Measurements from ENCODE around the gene SHROOM1.

Gene SHROOM1

GRCh38 chr5:132830436-132831094 is at the start of gene SHROOM1:
Gene SHROOM1, minus strand, starts transcription at chr5:132830647. Its CDS starts 4,507 bp downstream, at chr5:132826140.
- Histone ChIP-seq H3K4me1 (ENCODE audit: insufficient read depth, low read length, poor library complexity, severe bottlenecking) (no peaks in the 10 kb centered on the region), H3K4me2 (ENCODE audit: low read depth, low read length, poor library complexity, severe bottlenecking) (peak within 1 kb of the TSS; percentile 37), H3K9me2 (replicated peaks; ENCODE audit: low read depth, low read length) (no peaks in the 10 kb centered on the region), H3K9ac (ENCODE audit: low read depth, low read length, poor library complexity, severe bottlenecking) (peak within 1 kb of the TSS; percentile 50), H3K36me3 (ENCODE audit: insufficient read depth, low read length) (no peaks in the 10 kb centered on the region), H3K4me3 (ENCODE audit: low read length, poor library complexity, severe bottlenecking) (peak within 1 kb of the TSS; percentile 74), H3K9me3 (ENCODE audit: insufficient read depth, low read depth, low read length) (no peaks in the 10 kb centered on the region), H4K20me1 (ENCODE audit: insufficient read depth, low read length, poor library complexity, severe bottlenecking) (no peaks in the 10 kb centered on the region), H2AFZ (ENCODE audit: low read length) (peak within 1 kb of the TSS; percentile 67; the same call in 1 of the 2 replicates), H3K27me3 (ENCODE audit: insufficient read depth, low read length, poor library complexity, severe bottlenecking) (no peaks in the 10 kb centered on the region), H3K79me2 (ENCODE audit: insufficient read depth, low read length) (no peaks in the 10 kb centered on the region), H3F3A (ENCODE audit: low read depth) (no peaks in the 10 kb centered on the region)
- TF ChIP-seq EZH2phosphoT487 (IDR thresholded peaks at IDR 0.05; ENCODE audit: borderline replicate concordance) (no peak), CTCF (conservative IDR thresholded peaks at IDR 0.05; ENCODE audit: low read length) (no peak)

GRCh38 chr5:132877938-132878337 is 47.5 kb upstream of the SHROOM1 start:
- H3K9me3 ChIP-seq (ENCODE audit: insufficient read depth, low read depth, low read length), result no peaks in the 10 kb centered on the region
- no peak overlapping the region for H2AFZ ChIP-seq (ENCODE audit: low read length)
- no peaks in the 10 kb centered on the region for H3K79me2 ChIP-seq (ENCODE audit: insufficient read depth, low read length)

GRCh38 chr5:132877466-132877865 is 47.0 kb upstream of the SHROOM1 start:
- Histone ChIP-seq H3K9me3 (ENCODE audit: insufficient read depth, low read depth, low read length) (no peaks in the 10 kb centered on the region), H3K4me1 (ENCODE audit: insufficient read depth, low read length, poor library complexity, severe bottlenecking) (no peaks in the 10 kb centered on the region), H3K79me2 (ENCODE audit: insufficient read depth, low read length) (no peaks in the 10 kb centered on the region), H2AFZ (ENCODE audit: low read length) (no peak overlapping the region), H3K27me3 (ENCODE audit: insufficient read depth, low read length, poor library complexity, severe bottlenecking) (no peaks in the 10 kb centered on the region), H3K9me2 (replicated peaks; ENCODE audit: low read depth, low read length) (no peaks in the 10 kb centered on the region), H4K20me1 (ENCODE audit: insufficient read depth, low read length, poor library complexity, severe bottlenecking) (no peaks in the 10 kb centered on the region), H3F3A (ENCODE audit: low read depth) (no peaks in the 10 kb centered on the region), H3K4me2 (ENCODE audit: low read depth, low read length, poor library complexity, severe bottlenecking) (no peak overlapping the region), H3K36me3 (ENCODE audit: insufficient read depth, low read length) (peaks cover 12% of the 10 kb centered on the region; the same call in 1 of the 2 replicates), H3K9ac (ENCODE audit: low read depth, low read length, poor library complexity, severe bottlenecking) (no peak overlapping the region), H3K4me3 (ENCODE audit: low read length, poor library complexity, severe bottlenecking) (no peak overlapping the region)
- TF ChIP-seq CTCF (conservative IDR thresholded peaks at IDR 0.05; ENCODE audit: low read length), result no peak
- TF ChIP-seq EZH2phosphoT487 (IDR thresholded peaks at IDR 0.05; ENCODE audit: borderline replicate concordance), result no peak

More at GRCh38 chr5:132877938-132878337, 47.5 kb upstream of the SHROOM1 start:
- peaks cover 12% of the 10 kb centered on the region; the same call in 1 of the 2 replicates for H3K36me3 ChIP-seq (ENCODE audit: insufficient read depth, low read length)
- H3F3A ChIP-seq (ENCODE audit: low read depth), result no peaks in the 10 kb centered on the region
- H3K4me1 ChIP-seq (ENCODE audit: insufficient read depth, low read length, poor library complexity, severe bottlenecking), result no peaks in the 10 kb centered on the region
- H3K9me2 ChIP-seq (replicated peaks; ENCODE audit: low read depth, low read length), result no peaks in the 10 kb centered on the region
- H3K9ac ChIP-seq (ENCODE audit: low read depth, low read length, poor library complexity, severe bottlenecking), result no peak overlapping the region
- H3K4me3 ChIP-seq (ENCODE audit: low read length, poor library complexity, severe bottlenecking), result no peak overlapping the region
- no peaks in the 10 kb centered on the region for H4K20me1 ChIP-seq (ENCODE audit: insufficient read depth, low read length, poor library complexity, severe bottlenecking)
- no peak overlapping the region for H3K4me2 ChIP-seq (ENCODE audit: low read depth, low read length, poor library complexity, severe bottlenecking)
- no peaks in the 10 kb centered on the region for H3K27me3 ChIP-seq (ENCODE audit: insufficient read depth, low read length, poor library complexity, severe bottlenecking)
- TF ChIP-seq EZH2phosphoT487 (IDR thresholded peaks at IDR 0.05; ENCODE audit: borderline replicate concordance) (no peak), CTCF (conservative IDR thresholded peaks at IDR 0.05; ENCODE audit: low read length) (no peak)

Measured in Loucy (cell line).